SH-SY5Y (cell line): Measurements from ENCODE around the gene SHC4.

ENCODE experiments used
- GATA2 ChIP-seq: IDR thresholded peaks from 2 replicates; pipeline ENCODE4 v1.6.1; 2011; ENCODE audit warnings: mild to moderate bottlenecking, low read depth, low read length
- GATA3 ChIP-seq: IDR thresholded peaks from 2 replicates; pipeline ENCODE4 v1.6.1; 2011; ENCODE audit warnings: low read depth, mild to moderate bottlenecking, low read length, moderate library complexity

- no peak for TF ChIP-seq GATA2
- no peak for TF ChIP-seq GATA3
Observed at GRCh38 chr15:48898032-48898431, 65.7 kb downstream of the SHC4 start.
